GM12801 (cell line): ENCODE results near the gene SGPL1.

Experiments
- TF ChIP-seq, protein P1 (sequence below): IDR thresholded peaks from one replicate; pipeline ENCODE4 v1.5.1; 2011; ENCODE audit warnings: control low read depth; ENCODE audit not compliant: insufficient read length; ENCODE audit errors: extremely low read depth

Gene SGPL1

DNA sequence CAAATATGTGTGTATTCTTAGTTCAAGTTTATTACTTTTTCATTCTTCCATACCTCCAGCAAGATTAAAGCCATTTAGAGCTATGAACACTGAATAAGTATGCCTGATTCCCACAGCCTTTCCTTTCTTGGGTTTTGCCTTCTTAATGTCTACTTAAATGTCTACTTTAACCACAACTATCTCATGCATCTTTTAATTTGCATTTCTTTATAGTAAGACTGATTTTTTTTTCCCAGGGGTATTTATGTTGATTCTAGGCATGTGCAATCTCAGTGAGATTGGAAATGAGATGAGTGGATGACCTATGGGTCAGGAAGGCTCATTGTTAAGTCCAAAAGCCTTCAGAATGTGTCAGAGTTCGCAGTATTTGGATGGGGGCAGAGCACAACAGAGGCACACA lies 69.0 kb downstream of the SGPL1 start:
- TF ChIP-seq, protein P1, sequence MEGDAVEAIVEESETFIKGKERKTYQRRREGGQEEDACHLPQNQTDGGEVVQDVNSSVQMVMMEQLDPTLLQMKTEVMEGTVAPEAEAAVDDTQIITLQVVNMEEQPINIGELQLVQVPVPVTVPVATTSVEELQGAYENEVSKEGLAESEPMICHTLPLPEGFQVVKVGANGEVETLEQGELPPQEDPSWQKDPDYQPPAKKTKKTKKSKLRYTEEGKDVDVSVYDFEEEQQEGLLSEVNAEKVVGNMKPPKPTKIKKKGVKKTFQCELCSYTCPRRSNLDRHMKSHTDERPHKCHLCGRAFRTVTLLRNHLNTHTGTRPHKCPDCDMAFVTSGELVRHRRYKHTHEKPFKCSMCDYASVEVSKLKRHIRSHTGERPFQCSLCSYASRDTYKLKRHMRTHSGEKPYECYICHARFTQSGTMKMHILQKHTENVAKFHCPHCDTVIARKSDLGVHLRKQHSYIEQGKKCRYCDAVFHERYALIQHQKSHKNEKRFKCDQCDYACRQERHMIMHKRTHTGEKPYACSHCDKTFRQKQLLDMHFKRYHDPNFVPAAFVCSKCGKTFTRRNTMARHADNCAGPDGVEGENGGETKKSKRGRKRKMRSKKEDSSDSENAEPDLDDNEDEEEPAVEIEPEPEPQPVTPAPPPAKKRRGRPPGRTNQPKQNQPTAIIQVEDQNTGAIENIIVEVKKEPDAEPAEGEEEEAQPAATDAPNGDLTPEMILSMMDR, result no peak

- TF ChIP-seq, protein P1, result no peak
Measured at GRCh38 chr10:70885481-70885880, 69.7 kb downstream of the SGPL1 start.

GRCh38 chr10:70885931-70886903 lies 70.5 kb downstream of the SGPL1 start:
- TF ChIP-seq, protein P1, result no peak

DNA sequence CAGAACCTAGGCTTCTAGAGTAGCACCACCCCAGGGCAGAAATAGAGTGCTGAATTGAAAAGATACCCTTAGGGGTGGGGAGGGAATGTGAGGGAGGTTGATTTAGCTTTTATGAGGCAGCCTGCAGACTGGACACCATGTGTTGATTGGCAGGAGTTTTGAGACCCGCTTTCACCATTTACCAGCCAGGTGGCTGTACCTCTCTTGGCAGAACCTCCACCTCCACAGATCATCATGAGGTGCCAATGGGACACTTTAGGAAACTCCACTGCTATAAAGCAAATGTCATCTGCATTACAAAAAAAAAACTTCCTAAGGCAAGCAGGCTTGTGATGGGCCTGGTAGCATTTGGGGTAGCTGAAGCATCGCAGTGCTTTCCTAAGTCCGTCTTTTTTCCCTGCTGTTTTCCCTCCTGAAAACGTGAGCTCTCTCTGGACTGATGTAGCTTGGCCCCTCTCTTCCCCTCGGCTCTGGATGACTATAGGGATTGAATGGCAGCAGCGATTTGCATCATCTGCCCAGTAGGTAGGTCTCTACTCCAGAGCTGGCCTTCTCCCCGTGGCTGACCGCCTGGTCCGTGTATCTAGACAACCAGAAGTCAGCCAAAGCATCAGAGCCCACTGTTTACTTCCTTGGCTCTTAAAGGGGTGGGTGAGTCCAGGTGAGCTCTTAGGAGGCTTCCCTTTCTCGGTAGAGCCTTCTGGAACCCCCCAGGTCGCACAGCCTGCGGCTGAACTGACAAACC lies 71.3 kb downstream of the SGPL1 start:
- TF ChIP-seq, protein P1, result no peak

GRCh38 chr10:70887804-70888800 lies 72.4 kb downstream of the SGPL1 start, which contains the start of gene PCBD1:
TSS of gene PCBD1 (minus strand) at chr10:70888565. CDS start at chr10:70888533, 32 bp downstream.
- TF ChIP-seq, protein P1, result no peak

DNA sequence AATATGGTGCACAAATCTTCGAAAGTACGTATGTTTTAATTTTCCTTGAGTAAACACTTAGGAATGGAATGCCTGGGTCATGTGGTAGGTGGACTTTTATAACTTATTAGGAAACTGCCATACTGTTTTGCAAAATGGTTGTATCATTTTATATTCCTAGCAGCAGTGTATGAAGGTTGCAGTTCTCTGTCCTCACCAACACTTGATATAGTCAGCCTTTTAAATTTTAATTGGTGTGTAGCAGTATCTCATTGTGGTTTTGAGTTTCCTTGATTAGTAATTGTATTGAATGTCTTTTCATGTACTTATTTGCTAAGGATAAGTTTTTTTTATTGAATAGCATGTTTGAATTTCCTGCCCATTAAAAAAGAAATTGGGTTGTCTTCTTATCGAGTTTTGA lies 73.5 kb downstream of the SGPL1 start:
- TF ChIP-seq, protein P1, result no peak
